Ishikawa (cell line): Measurements from ENCODE around the gene TAGAP.

Source experiments
- EGR1 ChIP-seq: IDR thresholded peaks from 2 replicates; pipeline ENCODE4 v1.6.1; 2012
- FOXM1 ChIP-seq: IDR thresholded peaks from 2 replicates; pipeline ENCODE4 v1.6.1; 2012; ENCODE audit warnings: low read depth, borderline replicate concordance
- MAX ChIP-seq: IDR thresholded peaks from 2 replicates; pipeline ENCODE4 v1.6.1; 2012
- NFIC ChIP-seq: IDR thresholded peaks from 2 replicates; pipeline ENCODE4 v1.6.1; 2012
- TAF1 ChIP-seq: IDR thresholded peaks from 2 replicates; pipeline ENCODE4 v1.6.1; 2012; ENCODE audit warnings: low read depth, mild to moderate bottlenecking
- USF1 ChIP-seq: IDR thresholded peaks from 2 replicates; pipeline ENCODE4 v1.6.1; 2012
- ZBTB7A ChIP-seq: IDR thresholded peaks from 2 replicates; pipeline ENCODE4 v1.6.1; 2012; ENCODE audit warnings: low read depth

- TF ChIP-seq FOXM1 (no peak), NFIC (no peak), MAX (no peak), ZBTB7A (no peak), EGR1 (no peak), TAF1 (no peak), USF1 (no peak)
Measured at GRCh38 chr6:159062976-159063375, 18.2 kb upstream of the TAGAP start.
